NB4 (cell line): ENCODE measurements around the gene GAPT.

Experiments used
- MYC ChIP-seq: IDR thresholded peaks from 2 replicates; pipeline ENCODE4 v1.6.1; 2011; ENCODE audit warnings: low read depth, low read length
- POLR2A ChIP-seq: IDR thresholded peaks from 2 replicates; pipeline ENCODE4 v1.6.1; 2011; ENCODE audit warnings: mild to moderate bottlenecking; ENCODE audit not compliant: insufficient read length; ENCODE audit errors: extremely low read depth
- TF ChIP-seq, protein P1 (sequence below): IDR thresholded peaks from one replicate; pipeline ENCODE4 v1.5.1; 2012; ENCODE audit warnings: low read depth, low read length
- TF ChIP-seq, protein P2 (sequence below): IDR thresholded peaks from 2 replicates; pipeline ENCODE4 v1.6.1; 2011; ENCODE audit warnings: low read depth, low read length

DNA sequence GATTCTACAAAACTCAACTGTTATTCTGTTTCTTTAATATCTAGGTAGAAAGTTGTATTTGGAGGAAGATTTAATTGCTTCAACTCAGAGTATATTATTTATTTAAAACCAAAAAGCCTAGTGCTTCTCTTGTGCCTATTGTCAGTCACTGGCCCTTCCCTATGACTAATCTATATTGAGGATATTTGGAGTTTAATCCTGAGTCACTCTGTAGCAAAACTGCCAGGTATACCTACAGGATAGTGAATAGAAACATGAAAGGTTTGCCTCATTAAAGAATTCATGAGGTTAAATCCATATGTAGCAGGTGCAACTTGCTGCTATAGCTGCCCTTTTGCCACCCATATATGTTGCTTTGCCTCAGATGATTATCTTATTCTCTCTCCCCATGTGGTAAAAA lies 46.4 kb upstream of the GAPT start:
- TF ChIP-seq POLR2A (no peak), MYC (no peak)
- TF ChIP-seq, protein P1, sequence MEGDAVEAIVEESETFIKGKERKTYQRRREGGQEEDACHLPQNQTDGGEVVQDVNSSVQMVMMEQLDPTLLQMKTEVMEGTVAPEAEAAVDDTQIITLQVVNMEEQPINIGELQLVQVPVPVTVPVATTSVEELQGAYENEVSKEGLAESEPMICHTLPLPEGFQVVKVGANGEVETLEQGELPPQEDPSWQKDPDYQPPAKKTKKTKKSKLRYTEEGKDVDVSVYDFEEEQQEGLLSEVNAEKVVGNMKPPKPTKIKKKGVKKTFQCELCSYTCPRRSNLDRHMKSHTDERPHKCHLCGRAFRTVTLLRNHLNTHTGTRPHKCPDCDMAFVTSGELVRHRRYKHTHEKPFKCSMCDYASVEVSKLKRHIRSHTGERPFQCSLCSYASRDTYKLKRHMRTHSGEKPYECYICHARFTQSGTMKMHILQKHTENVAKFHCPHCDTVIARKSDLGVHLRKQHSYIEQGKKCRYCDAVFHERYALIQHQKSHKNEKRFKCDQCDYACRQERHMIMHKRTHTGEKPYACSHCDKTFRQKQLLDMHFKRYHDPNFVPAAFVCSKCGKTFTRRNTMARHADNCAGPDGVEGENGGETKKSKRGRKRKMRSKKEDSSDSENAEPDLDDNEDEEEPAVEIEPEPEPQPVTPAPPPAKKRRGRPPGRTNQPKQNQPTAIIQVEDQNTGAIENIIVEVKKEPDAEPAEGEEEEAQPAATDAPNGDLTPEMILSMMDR, result no peak
- TF ChIP-seq, protein P2, sequence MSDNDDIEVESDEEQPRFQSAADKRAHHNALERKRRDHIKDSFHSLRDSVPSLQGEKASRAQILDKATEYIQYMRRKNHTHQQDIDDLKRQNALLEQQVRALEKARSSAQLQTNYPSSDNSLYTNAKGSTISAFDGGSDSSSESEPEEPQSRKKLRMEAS, result no peak
